A549 (cell line): ENCODE data around the gene ASCL2. TPM values are rescaled to one million over a fixed set of nuclear protein-coding genes. Genes with fewer than 3 reads are reported as not detected.
A peak's percentile ranks its signal among the peaks of the same experiment; 100 is the strongest.

Source experiments
- ATAC-seq, 2 experiments: fragments of 200-7000 bp in 1 of 2; fragments of >200 bp in 1 of 2; cut with Nextera tagmentation in 1 of 2; cut with Tn5 transposase in 1 of 2; 3 replicates each; pipeline versions ENCODE4 v1.8.0 to v1.9.1; 2018 to 2020; ENCODE audit warnings: mild to moderate bottlenecking in 1 of 2, moderate library complexity in 1 of 2
- CTCF ChIA-PET: fragments of 300-600 bp; sonication (Branson Sonifier 250); formaldehyde crosslinking; extraction: SDS; loops from one replicate; lab custom pipeline; 2021; ENCODE audit warnings: antibody characterized with exemption, inconsistent platforms; lab: Yijun Ruan, JAX
- POLR2A ChIA-PET: fragments of 350-600 bp; formaldehyde crosslinking; extraction: SDS; loops from one replicate; lab custom pipeline; 2021; ENCODE audit warnings: antibody characterized with exemption, inconsistent platforms; lab: Yijun Ruan, JAX
- DNase-seq, 2 experiments: peaks; one replicate each; pipeline versions ENCODE4 v3.0.0 to v3.0.0-alpha.2; 2011 to 2016; ENCODE audit warnings: low read depth in 1 of 2, low spot score in 1 of 2
- FAIRE-seq: peaks from 2 replicates; lab custom pipeline; 2011; peaks lifted over from hg19 to GRCh38; lab: Jason Lieb, UNC
- H3K27ac ChIP-seq, 2 experiments: fragments of >200 bp; sonication (Bioruptor Twin); formaldehyde crosslinking; 3 replicates each; pipeline ENCODE4 v1.5.1; 2016 to 2017
- H3K4me1 ChIP-seq: fragments of >200 bp; sonication (Bioruptor Twin); formaldehyde crosslinking; 3 replicates; pipeline ENCODE4 v1.6.1; 2016
- H3K4me2 ChIP-seq: fragments of >200 bp; sonication (Bioruptor Twin); formaldehyde crosslinking; 3 replicates; pipeline ENCODE4 v1.6.1; 2016
- H3K4me3 ChIP-seq: fragments of >200 bp; sonication (Bioruptor Twin); formaldehyde crosslinking; 3 replicates; pipeline ENCODE4 v1.5.1; 2016
- H3K9me3 ChIP-seq: fragments of >200 bp; sonication (Bioruptor Twin); formaldehyde crosslinking; 3 replicates; pipeline ENCODE4 v1.6.1; 2016
- BHLHE40 ChIP-seq: IDR thresholded peaks from 2 replicates; pipeline ENCODE4 v1.6.1; 2012; ENCODE audit warnings: low read depth, low read length, inconsistent platforms
- CBX2 ChIP-seq: fragments of 200-600 bp; sonication (generic); IDR thresholded peaks from 2 replicates; pipeline ENCODE4 v1.6.1; 2016; ENCODE audit warnings: low read depth, mild to moderate bottlenecking, borderline replicate concordance
- CEBPB ChIP-seq, 2 experiments: fragments of >200 bp in 1 of 2; sonication (Bioruptor Twin) in 1 of 2; formaldehyde crosslinking in 1 of 2; IDR thresholded peaks; 2 replicates each; pipeline ENCODE4 v1.6.1; 2012 to 2016
- EP300 ChIP-seq, 2 experiments: fragments of >200 bp; sonication (Bioruptor Twin); formaldehyde crosslinking; IDR thresholded peaks; 2 replicates in 1 of 2; 3 replicates in 1 of 2; pipeline ENCODE4 v1.6.1; 2016 to 2017
- FOSB ChIP-seq: fragments of 250-450 bp; sonication (Bioruptor Pico); IDR thresholded peaks from 2 replicates; pipeline ENCODE4 v1.5.0; 2020; ENCODE audit warnings: mild to moderate bottlenecking, moderate library complexity
- GATA3 ChIP-seq: IDR thresholded peaks from 2 replicates; pipeline ENCODE4 v1.6.1; 2012; ENCODE audit warnings: borderline replicate concordance
- HEYL ChIP-seq: fragments of 250-450 bp; sonication (Bioruptor Pico); IDR thresholded peaks from 2 replicates; pipeline ENCODE4 v1.8.0; 2021; ENCODE audit warnings: mild to moderate bottlenecking, moderate library complexity
- JUN ChIP-seq, 2 experiments: fragments of >200 bp; sonication (Bioruptor Twin); formaldehyde crosslinking; IDR thresholded peaks; 2 replicates in 1 of 2; 3 replicates in 1 of 2; pipeline ENCODE4 v1.6.1; 2016 to 2017
- KDM5A ChIP-seq: fragments of 200-600 bp; sonication (generic); IDR thresholded peaks from 2 replicates; pipeline ENCODE4 v1.6.1; 2016; ENCODE audit warnings: antibody characterized with exemption, mild to moderate bottlenecking
- MAZ ChIP-seq: fragments of 150-350 bp; IDR thresholded peaks from 2 replicates; pipeline ENCODE4 v1.6.1; 2014; ENCODE audit warnings: antibody characterized with exemption, low read depth, low read length, borderline replicate concordance
- RNF2 ChIP-seq: fragments of 200-600 bp; sonication (generic); IDR thresholded peaks from 2 replicates; pipeline ENCODE4 v1.6.1; 2016; ENCODE audit warnings: low read depth, mild to moderate bottlenecking, antibody characterized with exemption, moderate library complexity, borderline replicate concordance
- ZFP36 ChIP-seq: fragments of 450-650 bp; IDR thresholded peaks from 2 replicates; pipeline ENCODE4 v1.6.1; 2014; ENCODE audit warnings: borderline replicate concordance; ENCODE audit not compliant: partially characterized antibody
- ZNF302 ChIP-seq: fragments of 250-450 bp; sonication (Bioruptor Pico); IDR thresholded peaks from 2 replicates; pipeline ENCODE4 v1.9.0; 2021; ENCODE audit warnings: inconsistent platforms, mild to moderate bottlenecking, moderate library complexity
- ZSCAN20 ChIP-seq: fragments of 250-450 bp; sonication (Bioruptor Pico); IDR thresholded peaks from 2 replicates; pipeline ENCODE4 v1.8.0; 2022; ENCODE audit warnings: mild to moderate bottlenecking, moderate library complexity
- WGBS: methylation state at CpG from one replicate; pipeline ENCODE4 v1.1.6; 2017; ENCODE audit errors: missing lambda C conversion rate; 5-methylcytosine and 5-hydroxymethylcytosine counted together
- polyA plus RNA-seq, 4 experiments: library from polyadenylated mRNA; depleted of rRNA in 3 of 4; stranded (reverse); fragments of >200 nt; fragmentation: RNase III in 1 of 4; extraction: RNeasy Plus Mini Kit Qiagen cat#74134 plus additional on column Dnase treatment in 1 of 4; gene quantifications; 2 replicates in 3 of 4; 3 replicates in 1 of 4; pipeline ENCODE4 v1.2.3, GENCODE V29; 2011 to 2017
- TF ChIP-seq, protein P1 (sequence below): fragments of >200 bp; sonication (Bioruptor Twin); formaldehyde crosslinking; IDR thresholded peaks from 2 replicates; pipeline ENCODE4 v1.6.1; 2016
- TF ChIP-seq, protein P2 (sequence below): fragments of 200-600 bp; sonication (generic); IDR thresholded peaks from 2 replicates; pipeline ENCODE4 v1.6.1; 2016; ENCODE audit warnings: antibody characterized with exemption, mild to moderate bottlenecking, moderate library complexity
- TF ChIP-seq, protein P3 (sequence below): fragments of 250-450 bp; sonication (Bioruptor Pico); IDR thresholded peaks from 2 replicates; pipeline ENCODE4 v1.5.0; 2021; ENCODE audit warnings: mild to moderate bottlenecking, moderate library complexity, borderline replicate concordance
- TF ChIP-seq, protein P4 (sequence below): fragments of >200 bp; sonication (Bioruptor Twin); formaldehyde crosslinking; IDR thresholded peaks from 3 replicates; pipeline ENCODE4 v1.5.1; 2016
- TF ChIP-seq, protein P5 (sequence below): fragments of >200 bp; sonication (Bioruptor Twin); formaldehyde crosslinking; IDR thresholded peaks from 3 replicates; pipeline ENCODE4 v1.6.1; 2016
- TF ChIP-seq, protein P6 (sequence below): fragments of 450-650 bp; IDR thresholded peaks from 2 replicates; pipeline ENCODE4 v1.6.1; 2014; ENCODE audit warnings: antibody characterized with exemption
- TF ChIP-seq, protein P7 (sequence below): fragments of 150-350 bp; IDR thresholded peaks from 2 replicates; pipeline ENCODE4 v1.6.1; 2014; ENCODE audit warnings: low read depth, mild to moderate bottlenecking, low read length

Gene ASCL2
- polyA plus RNA-seq, 2 of the 4 experiments (the other 2 are of a cell fraction) = not detected

DNA sequence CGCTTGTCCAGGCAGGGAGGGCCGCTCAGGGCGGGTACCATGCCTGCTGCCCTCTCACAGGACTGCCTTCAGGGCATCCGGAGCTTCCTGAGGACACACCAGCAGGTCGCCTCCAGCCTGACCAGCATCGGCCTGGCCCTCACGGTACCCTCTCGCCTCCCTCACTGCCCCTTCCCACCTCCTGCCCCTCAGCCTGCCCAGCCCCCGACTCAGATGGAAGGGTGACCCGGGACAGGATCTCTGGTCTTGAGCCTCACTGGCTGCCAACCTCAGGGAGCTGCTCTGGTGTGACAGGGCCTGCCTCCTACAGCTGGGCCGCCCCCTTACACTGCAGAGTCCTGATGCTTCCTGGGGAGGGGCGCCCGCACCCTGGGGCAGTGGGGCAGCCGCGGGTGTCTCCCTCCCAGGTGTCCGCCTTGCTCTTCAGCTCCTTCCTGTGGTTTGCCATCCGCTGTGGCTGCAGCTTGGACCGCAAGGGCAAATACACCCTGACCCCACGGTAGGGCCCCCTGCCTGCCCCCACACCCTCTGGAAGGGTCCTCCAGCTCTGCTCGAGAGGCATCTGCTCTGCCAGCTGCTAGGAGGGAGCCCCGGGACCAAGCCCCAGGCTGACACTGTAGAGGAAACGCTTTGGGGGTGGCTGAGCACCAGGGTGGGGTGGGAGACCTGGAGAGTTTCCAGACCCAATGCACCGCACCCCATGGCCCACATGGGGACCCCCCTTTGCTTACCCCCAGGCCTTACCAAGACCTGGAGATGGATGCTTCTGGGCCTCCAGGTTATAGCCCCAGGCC, 46.0 kb upstream of the ASCL2 start:
- POLR2A ChIA-PET = no interaction called here
- no peak for ATAC-seq
- no peak overlapping the region for H3K4me3 ChIP-seq
- no peak for DNase-seq
- no peak overlapping the region for H3K4me2 ChIP-seq
- 77% methylated on average over 11 of the region's 23 CpGs for WGBS
- TF ChIP-seq HEYL (no peak), RNF2 (no peak), CEBPB (IDR thresholded peaks at IDR 0.05) (no peak), GATA3 (no peak), MAZ (no peak), BHLHE40 (no peak), FOSB (no peak), ZNF302 (CRISPR knock-in tag) (no peak), JUN (IDR thresholded peaks at IDR 0.05) (no peak), ZSCAN20 (CRISPR knock-in tag) (no peak)
- TF ChIP-seq, protein P1, sequence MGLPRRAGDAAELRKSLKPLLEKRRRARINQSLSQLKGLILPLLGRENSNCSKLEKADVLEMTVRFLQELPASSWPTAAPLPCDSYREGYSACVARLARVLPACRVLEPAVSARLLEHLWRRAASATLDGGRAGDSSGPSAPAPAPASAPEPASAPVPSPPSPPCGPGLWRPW = no peak
- TF ChIP-seq, protein P2, sequence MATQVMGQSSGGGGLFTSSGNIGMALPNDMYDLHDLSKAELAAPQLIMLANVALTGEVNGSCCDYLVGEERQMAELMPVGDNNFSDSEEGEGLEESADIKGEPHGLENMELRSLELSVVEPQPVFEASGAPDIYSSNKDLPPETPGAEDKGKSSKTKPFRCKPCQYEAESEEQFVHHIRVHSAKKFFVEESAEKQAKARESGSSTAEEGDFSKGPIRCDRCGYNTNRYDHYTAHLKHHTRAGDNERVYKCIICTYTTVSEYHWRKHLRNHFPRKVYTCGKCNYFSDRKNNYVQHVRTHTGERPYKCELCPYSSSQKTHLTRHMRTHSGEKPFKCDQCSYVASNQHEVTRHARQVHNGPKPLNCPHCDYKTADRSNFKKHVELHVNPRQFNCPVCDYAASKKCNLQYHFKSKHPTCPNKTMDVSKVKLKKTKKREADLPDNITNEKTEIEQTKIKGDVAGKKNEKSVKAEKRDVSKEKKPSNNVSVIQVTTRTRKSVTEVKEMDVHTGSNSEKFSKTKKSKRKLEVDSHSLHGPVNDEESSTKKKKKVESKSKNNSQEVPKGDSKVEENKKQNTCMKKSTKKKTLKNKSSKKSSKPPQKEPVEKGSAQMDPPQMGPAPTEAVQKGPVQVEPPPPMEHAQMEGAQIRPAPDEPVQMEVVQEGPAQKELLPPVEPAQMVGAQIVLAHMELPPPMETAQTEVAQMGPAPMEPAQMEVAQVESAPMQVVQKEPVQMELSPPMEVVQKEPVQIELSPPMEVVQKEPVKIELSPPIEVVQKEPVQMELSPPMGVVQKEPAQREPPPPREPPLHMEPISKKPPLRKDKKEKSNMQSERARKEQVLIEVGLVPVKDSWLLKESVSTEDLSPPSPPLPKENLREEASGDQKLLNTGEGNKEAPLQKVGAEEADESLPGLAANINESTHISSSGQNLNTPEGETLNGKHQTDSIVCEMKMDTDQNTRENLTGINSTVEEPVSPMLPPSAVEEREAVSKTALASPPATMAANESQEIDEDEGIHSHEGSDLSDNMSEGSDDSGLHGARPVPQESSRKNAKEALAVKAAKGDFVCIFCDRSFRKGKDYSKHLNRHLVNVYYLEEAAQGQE = no peak
- TF ChIP-seq, all 56 proteins: peak for 0
- Histone ChIP-seq H3K4me1 (peaks cover 4% of the 10 kb centered on the region; the same call in 1 of the 3 replicates), H3K27ac (no peak overlapping the region), H3K9me3 (peaks cover 8% of the 10 kb centered on the region; the same call in 2 of the 3 replicates)
- FAIRE-seq = no peak
- CTCF ChIA-PET = interaction anchor here (8.4 to 30.6 kb wide), 2 partner anchors 11 to 97 kb away, joined by 63 to 903 read pairs; partner anchors contain the start of gene TSSC4

DNA sequence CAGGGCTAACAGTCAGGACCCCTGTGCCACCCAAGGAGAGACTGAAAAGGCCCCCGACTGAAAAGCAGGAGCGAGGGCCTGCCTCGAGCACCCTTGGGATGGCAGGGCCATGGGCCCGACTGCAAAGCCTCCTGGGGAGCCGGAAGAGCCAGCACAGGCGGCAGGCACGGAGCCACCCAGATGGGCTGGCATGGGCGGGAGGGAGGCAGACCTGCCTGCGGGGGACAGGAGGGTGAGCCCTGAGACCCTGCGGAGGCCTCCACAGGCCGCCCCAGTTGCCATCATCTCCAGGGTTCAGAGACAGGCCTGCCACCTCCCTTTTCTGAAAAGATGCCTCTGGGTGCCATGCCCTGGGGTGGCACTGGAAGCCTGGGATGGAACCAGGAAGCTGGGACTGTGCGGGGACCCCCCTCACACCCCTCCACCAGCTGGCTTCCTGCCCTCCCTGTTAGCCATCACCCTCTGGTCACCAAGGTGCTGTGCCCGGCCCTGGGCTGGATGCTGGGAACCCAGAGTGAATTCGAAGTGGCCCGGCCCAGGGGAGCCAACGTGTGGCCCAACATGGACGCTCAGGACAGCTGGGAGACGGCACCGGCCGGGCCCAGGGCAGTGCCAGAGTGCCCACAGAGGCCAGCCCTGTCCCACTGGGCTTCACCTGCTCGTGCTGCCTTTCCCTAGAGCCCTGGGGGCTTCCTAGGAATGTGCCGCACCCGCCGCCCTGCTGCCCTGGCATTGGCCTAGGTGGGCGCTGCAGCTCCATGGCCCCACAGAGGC, 45.2 kb upstream of the ASCL2 start:
- no peak overlapping the region for H3K4me2 ChIP-seq
- H3K27ac ChIP-seq = peak overlapping the region in 1 of 2 experiments; percentile 40; a peak in 2 of 6 replicates
- no peak overlapping the region for H3K4me3 ChIP-seq
- 71% methylated on average over 4 of the region's 25 CpGs for WGBS
- peaks cover 4% of the 10 kb centered on the region; the same call in 1 of the 3 replicates for H3K4me1 ChIP-seq
- ATAC-seq (no peak), DNase-seq (no peak)
- ChIA-PET CTCF (interaction anchor here (8.4 to 30.6 kb wide), 2 partner anchors 10 to 97 kb away, joined by 63 to 903 read pairs; partner anchors contain the start of gene TSSC4), POLR2A (no interaction called here)
- TF ChIP-seq, protein P3, sequence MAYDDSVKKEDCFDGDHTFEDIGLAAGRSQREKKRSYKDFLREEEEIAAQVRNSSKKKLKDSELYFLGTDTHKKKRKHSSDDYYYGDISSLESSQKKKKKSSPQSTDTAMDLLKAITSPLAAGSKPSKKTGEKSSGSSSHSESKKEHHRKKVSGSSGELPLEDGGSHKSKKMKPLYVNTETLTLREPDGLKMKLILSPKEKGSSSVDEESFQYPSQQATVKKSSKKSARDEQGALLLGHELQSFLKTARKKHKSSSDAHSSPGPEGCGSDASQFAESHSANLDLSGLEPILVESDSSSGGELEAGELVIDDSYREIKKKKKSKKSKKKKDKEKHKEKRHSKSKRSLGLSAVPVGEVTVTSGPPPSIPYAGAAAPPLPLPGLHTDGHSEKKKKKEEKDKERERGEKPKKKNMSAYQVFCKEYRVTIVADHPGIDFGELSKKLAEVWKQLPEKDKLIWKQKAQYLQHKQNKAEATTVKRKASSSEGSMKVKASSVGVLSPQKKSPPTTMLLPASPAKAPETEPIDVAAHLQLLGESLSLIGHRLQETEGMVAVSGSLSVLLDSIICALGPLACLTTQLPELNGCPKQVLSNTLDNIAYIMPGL (CRISPR knock-in tag) = no peak
- TF ChIP-seq ZFP36 (no peak), ZSCAN20 (CRISPR knock-in tag) (no peak), KDM5A (no peak), EP300 (IDR thresholded peaks at IDR 0.05) (no peak), CBX2 (no peak)
- TF ChIP-seq, protein P4, sequence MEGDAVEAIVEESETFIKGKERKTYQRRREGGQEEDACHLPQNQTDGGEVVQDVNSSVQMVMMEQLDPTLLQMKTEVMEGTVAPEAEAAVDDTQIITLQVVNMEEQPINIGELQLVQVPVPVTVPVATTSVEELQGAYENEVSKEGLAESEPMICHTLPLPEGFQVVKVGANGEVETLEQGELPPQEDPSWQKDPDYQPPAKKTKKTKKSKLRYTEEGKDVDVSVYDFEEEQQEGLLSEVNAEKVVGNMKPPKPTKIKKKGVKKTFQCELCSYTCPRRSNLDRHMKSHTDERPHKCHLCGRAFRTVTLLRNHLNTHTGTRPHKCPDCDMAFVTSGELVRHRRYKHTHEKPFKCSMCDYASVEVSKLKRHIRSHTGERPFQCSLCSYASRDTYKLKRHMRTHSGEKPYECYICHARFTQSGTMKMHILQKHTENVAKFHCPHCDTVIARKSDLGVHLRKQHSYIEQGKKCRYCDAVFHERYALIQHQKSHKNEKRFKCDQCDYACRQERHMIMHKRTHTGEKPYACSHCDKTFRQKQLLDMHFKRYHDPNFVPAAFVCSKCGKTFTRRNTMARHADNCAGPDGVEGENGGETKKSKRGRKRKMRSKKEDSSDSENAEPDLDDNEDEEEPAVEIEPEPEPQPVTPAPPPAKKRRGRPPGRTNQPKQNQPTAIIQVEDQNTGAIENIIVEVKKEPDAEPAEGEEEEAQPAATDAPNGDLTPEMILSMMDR = no peak
- TF ChIP-seq, protein P5, sequence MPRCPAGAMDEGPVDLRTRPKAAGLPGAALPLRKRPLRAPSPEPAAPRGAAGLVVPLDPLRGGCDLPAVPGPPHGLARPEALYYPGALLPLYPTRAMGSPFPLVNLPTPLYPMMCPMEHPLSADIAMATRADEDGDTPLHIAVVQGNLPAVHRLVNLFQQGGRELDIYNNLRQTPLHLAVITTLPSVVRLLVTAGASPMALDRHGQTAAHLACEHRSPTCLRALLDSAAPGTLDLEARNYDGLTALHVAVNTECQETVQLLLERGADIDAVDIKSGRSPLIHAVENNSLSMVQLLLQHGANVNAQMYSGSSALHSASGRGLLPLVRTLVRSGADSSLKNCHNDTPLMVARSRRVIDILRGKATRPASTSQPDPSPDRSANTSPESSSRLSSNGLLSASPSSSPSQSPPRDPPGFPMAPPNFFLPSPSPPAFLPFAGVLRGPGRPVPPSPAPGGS = no peak
- TF ChIP-seq, protein P6, sequence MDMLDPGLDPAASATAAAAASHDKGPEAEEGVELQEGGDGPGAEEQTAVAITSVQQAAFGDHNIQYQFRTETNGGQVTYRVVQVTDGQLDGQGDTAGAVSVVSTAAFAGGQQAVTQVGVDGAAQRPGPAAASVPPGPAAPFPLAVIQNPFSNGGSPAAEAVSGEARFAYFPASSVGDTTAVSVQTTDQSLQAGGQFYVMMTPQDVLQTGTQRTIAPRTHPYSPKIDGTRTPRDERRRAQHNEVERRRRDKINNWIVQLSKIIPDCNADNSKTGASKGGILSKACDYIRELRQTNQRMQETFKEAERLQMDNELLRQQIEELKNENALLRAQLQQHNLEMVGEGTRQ = no peak
- TF ChIP-seq, protein P7, sequence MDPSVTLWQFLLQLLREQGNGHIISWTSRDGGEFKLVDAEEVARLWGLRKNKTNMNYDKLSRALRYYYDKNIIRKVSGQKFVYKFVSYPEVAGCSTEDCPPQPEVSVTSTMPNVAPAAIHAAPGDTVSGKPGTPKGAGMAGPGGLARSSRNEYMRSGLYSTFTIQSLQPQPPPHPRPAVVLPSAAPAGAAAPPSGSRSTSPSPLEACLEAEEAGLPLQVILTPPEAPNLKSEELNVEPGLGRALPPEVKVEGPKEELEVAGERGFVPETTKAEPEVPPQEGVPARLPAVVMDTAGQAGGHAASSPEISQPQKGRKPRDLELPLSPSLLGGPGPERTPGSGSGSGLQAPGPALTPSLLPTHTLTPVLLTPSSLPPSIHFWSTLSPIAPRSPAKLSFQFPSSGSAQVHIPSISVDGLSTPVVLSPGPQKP = no peak
- TF ChIP-seq, all 56 proteins: peak for 0
- peaks cover 8% of the 10 kb centered on the region; the same call in 2 of the 3 replicates for H3K9me3 ChIP-seq
- FAIRE-seq = no peak
